GM19328 (cell line): Measurements from ENCODE around the gene CALCOCO2.

Experiments used
- ATAC-seq: cut with Tn5 transposase; IDR thresholded peaks from one replicate; pipeline ENCODE4 v1.9.1; 2021; ENCODE audit warnings: mild to moderate bottlenecking, moderate library complexity; ENCODE audit not compliant: unreplicated experiment

Gene CALCOCO2

DNA sequence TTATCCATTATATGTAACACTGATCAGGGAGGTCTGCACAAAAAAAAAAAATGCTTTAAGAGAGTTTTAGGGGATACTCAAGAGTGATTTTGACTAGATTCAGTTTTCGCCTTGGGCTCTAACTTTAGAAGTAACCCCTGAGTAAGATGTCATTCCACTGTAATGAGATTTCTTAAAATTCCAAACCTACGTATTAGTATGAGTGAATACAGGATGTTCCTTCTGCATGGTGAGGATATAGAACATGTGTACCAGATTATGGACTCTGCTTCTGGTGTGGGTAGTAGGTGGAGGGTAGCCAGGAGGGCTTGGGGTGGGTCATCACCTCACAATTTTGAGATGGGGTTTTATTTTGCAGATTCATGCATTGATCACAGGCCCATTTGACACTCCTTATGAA lies 81.6 kb downstream of the CALCOCO2 start:
- ATAC-seq = no peak
